ENCODE data around the gene DGKQ.

The DGKQ gene

GRCh38 chr4:972651-973424 is 531 bp downstream of the DGKQ start:
- TF ChIP-seq CTCF (IDR thresholded peaks at IDR 0.05; ENCODE audit: low read depth, low read length), result no peak
- no peak for DNase-seq (ENCODE audit: extremely low read depth, low read depth)

GRCh38 chr4:971666-972500 is 1.5 kb downstream of the DGKQ start:
- DNase-seq (ENCODE audit: extremely low read depth, low read depth), result no peak
- no peak for TF ChIP-seq CTCF (IDR thresholded peaks at IDR 0.05; ENCODE audit: low read depth, low read length)

GRCh38 chr4:970854-971520 is 2.4 kb downstream of the DGKQ start:
- no peak for DNase-seq (ENCODE audit: extremely low read depth, low read depth)
- TF ChIP-seq CTCF (IDR thresholded peaks at IDR 0.05; ENCODE audit: low read depth, low read length), result no peak

GRCh38 chr4:970046-970745 is 3.2 kb downstream of the DGKQ start:
- no peak for DNase-seq (ENCODE audit: extremely low read depth, low read depth)
- TF ChIP-seq CTCF (IDR thresholded peaks at IDR 0.05; ENCODE audit: low read depth, low read length), result no peak

- no peak for TF ChIP-seq CTCF (IDR thresholded peaks at IDR 0.05; ENCODE audit: low read depth, low read length)
- no peak for DNase-seq (ENCODE audit: extremely low read depth, low read depth)
Observed at GRCh38 chr4:968621-969394, 4.6 kb downstream of the DGKQ start.

GRCh38 chr4:968221-968620 is 5.1 kb downstream of the DGKQ start:
- TF ChIP-seq CTCF (IDR thresholded peaks at IDR 0.05; ENCODE audit: low read depth, low read length), result no peak
- no peak for DNase-seq (ENCODE audit: extremely low read depth, low read depth)

Measured in AG09319 (cell line).